Naive B cell (primary cell): ENCODE data around the gene PPP5C. TPM values are rescaled to one million over a fixed set of nuclear protein-coding genes. Genes with fewer than 3 reads are reported as not detected.
"Not testable (repeated sequence)": the region's sequence is repeated elsewhere in the genome, so short reads cannot be mapped to it uniquely, and the experiment has no call there.

Experiments used
- ATAC-seq, 2 donors: fragments of 150-1000 bp; cut with Tn5 transposase; 2 replicates each; pipeline ENCODE4 v1.10.0; 2021; ENCODE audit warnings: low read depth in 2 of 2, mild to moderate bottlenecking in 2 of 2, moderate library complexity in 2 of 2
- DNase-seq: peaks from one replicate; pipeline ENCODE4 v3.0.0; 2022
- H3K27ac Mint-ChIP-seq, 6 donors: one replicate each; pipeline ENCODE4 v1.8.0; 2020 to 2022; ENCODE audit warnings: mild to moderate bottlenecking in 6 of 6, mixed read lengths in 6 of 6, moderate library complexity in 5 of 6, inconsistent platforms in 2 of 6
- H3K27me3 Mint-ChIP-seq, 3 donors: one replicate each; pipeline ENCODE4 v1.8.0; 2021 to 2022; ENCODE audit warnings: mixed read lengths in 3 of 3, mild to moderate bottlenecking in 1 of 3
- H3K36me3 Mint-ChIP-seq, 2 donors: one replicate each; pipeline ENCODE4 v1.8.0; 2020 to 2022; ENCODE audit warnings: mixed read lengths in 2 of 2, inconsistent platforms in 1 of 2, mild to moderate bottlenecking in 1 of 2
- H3K4me1 Mint-ChIP-seq, 3 donors: one replicate each; pipeline ENCODE4 v1.8.0; 2020 to 2022; ENCODE audit warnings: mixed read lengths in 3 of 3, inconsistent platforms in 1 of 3, mild to moderate bottlenecking in 1 of 3, moderate library complexity in 1 of 3
- H3K4me3 Mint-ChIP-seq, 8 donors: one replicate each; pipeline ENCODE4 v1.8.0; 2020 to 2022; ENCODE audit warnings: mild to moderate bottlenecking in 8 of 8, mixed read lengths in 8 of 8, moderate library complexity in 8 of 8, inconsistent platforms in 2 of 8
- H3K9me3 Mint-ChIP-seq, 7 donors: one replicate each; pipeline ENCODE4 v1.8.0; 2020 to 2022; ENCODE audit warnings: mixed read lengths in 7 of 7, mild to moderate bottlenecking in 5 of 7, inconsistent platforms in 2 of 7, moderate library complexity in 1 of 7
- polyA plus RNA-seq, 6 donors: library from polyadenylated mRNA; unstranded; fragments of 300-500 nt; fragmentation: Illumina TruSeq; gene quantifications; one replicate each; pipeline ENCODE4 v1.2.3, GENCODE V29; 2021; ENCODE audit warnings: low read depth in 6 of 6

The PPP5C gene
- polyA plus RNA-seq, 6 donors from 2014 or later = 14.5 to 26.6 (median 19.7) TPM

- no peaks in the 10 kb centered on the region for H3K27me3 Mint-ChIP-seq
- peaks cover 8 to 11% of the 10 kb centered on the region in 2 donors for H3K36me3 Mint-ChIP-seq
- no peak overlapping the region for H3K27ac Mint-ChIP-seq
- no peaks in the 10 kb centered on the region for H3K9me3 Mint-ChIP-seq
- DNase-seq = no peak
- H3K4me1 Mint-ChIP-seq = peaks cover 8 to 17% (median 12%) of the 10 kb centered on the region in 3 donors
- ATAC-seq = no peak
- no peak overlapping the region for H3K4me3 Mint-ChIP-seq
Observed at GRCh38 chr19:46374536-46375475, 27.9 kb downstream of the PPP5C start.

GRCh38 chr19:46375476-46376067, 28.7 kb downstream of the PPP5C start:
- peaks cover 12 to 22% (median 16%) of the 10 kb centered on the region in 3 donors for H3K4me1 Mint-ChIP-seq
- not testable (repeated sequence) for H3K4me3 Mint-ChIP-seq, H3K9me3 Mint-ChIP-seq, H3K27me3 Mint-ChIP-seq, DNase-seq, H3K27ac Mint-ChIP-seq, ATAC-seq
- peaks cover 14 to 15% of the 10 kb centered on the region in 2 donors for H3K36me3 Mint-ChIP-seq

GRCh38 chr19:46376241-46377153, 29.6 kb downstream of the PPP5C start:
- Mint-ChIP-seq H3K36me3 (peaks cover 21% of the 10 kb centered on the region in 2 donors), H3K27ac (peak overlapping the region in 1 of 6 donors; percentile 75), H3K9me3 (peaks cover 0 to 3% (median 0%) of the 10 kb centered on the region in 7 donors), H3K27me3 (no peaks in the 10 kb centered on the region), H3K4me3 (peak overlapping the region in 1 of 8 donors; percentile 50), H3K4me1 (peaks cover 11 to 19% (median 16%) of the 10 kb centered on the region in 3 donors)
- DNase-seq (no peak), ATAC-seq (no peak)

- H3K4me3 Mint-ChIP-seq = no peak overlapping the region
- peaks cover 7 to 16% (median 13%) of the 10 kb centered on the region in 3 donors for H3K4me1 Mint-ChIP-seq
- H3K9me3 Mint-ChIP-seq = peaks cover 0 to 3% (median 0%) of the 10 kb centered on the region in 7 donors
- ATAC-seq = no peak
- peaks cover 32% of the 10 kb centered on the region in 2 donors for H3K36me3 Mint-ChIP-seq
- no peak overlapping the region for H3K27ac Mint-ChIP-seq
- H3K27me3 Mint-ChIP-seq = no peaks in the 10 kb centered on the region
- DNase-seq = no peak
Observed at GRCh38 chr19:46378268-46378667, 31.4 kb downstream of the PPP5C start.

DNA sequence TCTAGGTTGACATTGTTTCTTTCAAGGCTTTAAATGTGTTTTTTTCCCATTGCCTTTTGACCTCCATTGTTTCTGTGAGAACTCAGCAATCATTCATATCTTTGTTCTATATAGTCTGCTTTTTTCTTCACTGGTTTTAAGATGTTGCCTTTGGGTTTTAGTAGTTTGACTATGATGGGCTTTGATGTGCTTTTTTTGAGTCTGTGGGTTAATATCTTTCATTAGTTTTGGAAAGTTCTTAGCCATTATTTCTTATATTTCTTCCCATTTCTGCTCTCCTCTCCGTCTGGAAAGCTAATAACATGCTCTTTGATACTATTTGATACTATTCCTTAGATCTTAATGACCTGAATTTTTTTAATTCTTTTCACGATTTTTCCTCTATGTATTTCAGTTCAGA, 33.8 kb downstream of the PPP5C start:
- peak overlapping the region in 2 of 6 donors; percentile 1 to 70 for H3K27ac Mint-ChIP-seq
- H3K27me3 Mint-ChIP-seq = no peaks in the 10 kb centered on the region
- no peak for DNase-seq
- no peak for ATAC-seq
- H3K9me3 Mint-ChIP-seq = peaks cover 0 to 3% (median 0%) of the 10 kb centered on the region in 7 donors
- peaks cover 7 to 16% (median 13%) of the 10 kb centered on the region in 3 donors for H3K4me1 Mint-ChIP-seq
- no peak overlapping the region for H3K4me3 Mint-ChIP-seq
- H3K36me3 Mint-ChIP-seq = peaks cover 32 to 38% of the 10 kb centered on the region in 2 donors

GRCh38 chr19:46381346-46381745, 34.5 kb downstream of the PPP5C start:
- no peak overlapping the region for H3K4me3 Mint-ChIP-seq
- H3K4me1 Mint-ChIP-seq = peaks cover 7 to 16% (median 13%) of the 10 kb centered on the region in 3 donors
- DNase-seq (no peak), ATAC-seq (no peak)
- no peaks in the 10 kb centered on the region for H3K27me3 Mint-ChIP-seq
- peaks cover 0 to 3% (median 0%) of the 10 kb centered on the region in 7 donors for H3K9me3 Mint-ChIP-seq
- peaks cover 32 to 38% of the 10 kb centered on the region in 2 donors for H3K36me3 Mint-ChIP-seq
- peak overlapping the region in 2 of 6 donors; percentile 4 to 6 for H3K27ac Mint-ChIP-seq

DNA sequence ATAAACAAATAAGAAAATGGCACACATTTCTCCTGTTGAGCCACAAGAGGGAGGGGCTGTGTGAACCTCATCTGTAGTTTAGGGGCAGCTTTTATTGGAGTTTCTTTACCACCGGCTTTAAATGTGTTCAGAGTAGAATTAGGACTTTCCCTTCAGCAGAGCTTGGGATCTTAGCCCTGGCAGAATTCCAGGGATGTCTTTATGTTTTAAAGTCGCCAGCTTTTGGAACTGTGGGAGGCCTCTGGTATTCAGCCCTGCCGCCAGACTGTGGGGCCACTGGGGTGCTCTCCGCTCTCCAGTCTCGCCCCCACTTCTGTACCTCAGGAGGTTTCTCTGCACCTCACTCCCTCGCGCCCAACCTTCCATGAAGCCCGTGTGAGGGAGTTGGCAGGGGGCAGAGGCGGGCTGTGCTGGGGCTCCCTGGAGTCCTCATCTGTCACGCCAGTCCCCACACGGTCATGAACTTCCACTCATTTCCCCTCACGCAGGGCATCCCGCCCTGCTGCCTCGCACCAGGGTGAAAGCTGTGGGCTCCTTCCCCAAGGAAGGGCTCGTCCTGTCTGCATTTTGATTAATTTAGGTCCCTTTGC, 35.0 kb downstream of the PPP5C start:
- Mint-ChIP-seq H3K4me3 (no peak overlapping the region), H3K9me3 (peaks cover 0 to 3% (median 0%) of the 10 kb centered on the region in 7 donors), H3K27me3 (no peaks in the 10 kb centered on the region), H3K4me1 (peaks cover 7 to 16% (median 13%) of the 10 kb centered on the region in 3 donors), H3K36me3 (peaks cover 30 to 38% of the 10 kb centered on the region in 2 donors), H3K27ac (no peak overlapping the region)
- ATAC-seq (no peak), DNase-seq (no peak)

DNA sequence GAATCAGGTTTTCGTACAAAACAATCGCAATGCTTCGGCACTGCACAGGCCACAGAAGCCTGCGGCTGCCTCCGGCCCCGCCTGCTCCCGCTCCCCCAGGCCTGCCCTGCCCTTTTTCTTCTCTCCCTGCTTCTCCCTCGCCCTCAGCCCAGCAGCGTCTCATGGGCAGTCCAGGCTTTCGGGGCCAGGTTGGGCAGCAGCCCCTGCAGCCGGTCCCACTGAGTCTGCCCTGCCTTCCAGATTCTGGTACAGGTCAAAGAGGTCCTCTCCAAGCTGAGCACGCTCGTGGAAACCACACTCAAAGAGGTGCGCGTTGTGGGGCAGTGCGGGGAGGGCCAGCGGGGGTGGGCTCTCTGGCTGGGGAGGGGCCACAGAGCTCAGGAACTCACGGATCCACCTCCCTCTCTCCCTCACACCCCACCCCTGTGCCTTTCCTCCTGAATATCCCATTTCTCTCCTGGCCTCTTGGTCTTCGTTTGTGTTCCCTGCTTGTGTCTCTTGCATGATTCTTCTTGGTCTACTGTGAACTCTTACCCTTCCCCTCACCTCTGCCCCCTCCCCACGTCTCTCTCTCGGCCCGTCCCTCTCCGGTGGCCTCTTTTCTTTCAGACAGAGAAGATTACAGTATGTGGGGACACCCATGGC, 36.4 kb downstream of the PPP5C start:
- peaks cover 21 to 47% of the 10 kb centered on the region in 2 donors for H3K36me3 Mint-ChIP-seq
- DNase-seq = no peak
- H3K9me3 Mint-ChIP-seq = peaks cover 0 to 3% (median 0%) of the 10 kb centered on the region in 7 donors
- H3K27me3 Mint-ChIP-seq = no peaks in the 10 kb centered on the region
- ATAC-seq = no peak
- H3K4me1 Mint-ChIP-seq = peaks cover 7 to 16% (median 13%) of the 10 kb centered on the region in 3 donors
- peak overlapping the region in 1 of 8 donors; percentile 33 for H3K4me3 Mint-ChIP-seq
- H3K27ac Mint-ChIP-seq = no peak overlapping the region

- Mint-ChIP-seq H3K27ac (no peak overlapping the region), H3K9me3 (peaks cover 0 to 3% (median 0%) of the 10 kb centered on the region in 7 donors), H3K27me3 (no peaks in the 10 kb centered on the region), H3K36me3 (peaks cover 21 to 47% of the 10 kb centered on the region in 2 donors), H3K4me1 (peaks cover 7 to 16% (median 13%) of the 10 kb centered on the region in 3 donors), H3K4me3 (no peak overlapping the region)
- no peak for DNase-seq
- no peak for ATAC-seq
Observed at GRCh38 chr19:46383846-46384245, 37.0 kb downstream of the PPP5C start.

GRCh38 chr19:46384396-46384795, 37.5 kb downstream of the PPP5C start:
- peaks cover 7 to 16% (median 12%) of the 10 kb centered on the region in 3 donors for H3K4me1 Mint-ChIP-seq
- H3K27me3 Mint-ChIP-seq = no peaks in the 10 kb centered on the region
- peaks cover 0 to 3% (median 0%) of the 10 kb centered on the region in 7 donors for H3K9me3 Mint-ChIP-seq
- peaks cover 25 to 48% of the 10 kb centered on the region in 2 donors for H3K36me3 Mint-ChIP-seq
- no peak overlapping the region for H3K27ac Mint-ChIP-seq
- no peak for ATAC-seq
- H3K4me3 Mint-ChIP-seq = no peak overlapping the region
- DNase-seq = no peak

- Mint-ChIP-seq H3K4me1 (peaks cover 2 to 10% (median 10%) of the 10 kb centered on the region in 3 donors), H3K36me3 (peaks cover 23 to 45% of the 10 kb centered on the region in 2 donors), H3K27me3 (no peaks in the 10 kb centered on the region), H3K27ac (peak overlapping the region in 3 of 6 donors; percentile 57 to 90 (median 63)), H3K9me3 (peaks cover 0 to 3% (median 0%) of the 10 kb centered on the region in 7 donors), H3K4me3 (no peak overlapping the region)
- DNase-seq = no peak
- ATAC-seq = no peak
Observed at GRCh38 chr19:46385636-46386035, 38.7 kb downstream of the PPP5C start.

- ATAC-seq (no peak), DNase-seq (no peak)
- Mint-ChIP-seq H3K27me3 (no peaks in the 10 kb centered on the region), H3K4me3 (no peak overlapping the region), H3K4me1 (peaks cover 0 to 6% (median 5%) of the 10 kb centered on the region in 3 donors), H3K9me3 (no peaks in the 10 kb centered on the region), H3K27ac (peak overlapping the region in 2 of 6 donors; percentile 57 to 90), H3K36me3 (peaks cover 18 to 40% of the 10 kb centered on the region in 2 donors)
Observed at GRCh38 chr19:46386151-46386550, 39.3 kb downstream of the PPP5C start.
